Measurements from ENCODE around the gene AGAP3.

AGAP3 gene

GRCh38 chr7:151102991-151103390 lies 16.7 kb downstream of the AGAP3 start:
- no peaks in the 10 kb centered on the region for H3K4me1 ChIP-seq (ENCODE audit: control insufficient read depth, insufficient read depth, low read length)
- H3K4me3 ChIP-seq (ENCODE audit: low read length): no peak overlapping the region
- H3K36me3 ChIP-seq (ENCODE audit: control insufficient read depth, insufficient read depth, low read length): no peaks in the 10 kb centered on the region
- H3K9ac ChIP-seq (ENCODE audit: low read length): no peak overlapping the region
- no peak overlapping the region for H3K27ac ChIP-seq (ENCODE audit: low read depth, low read length)
- no peaks in the 10 kb centered on the region for H3K27me3 ChIP-seq (ENCODE audit: control insufficient read depth, insufficient read depth, low read length)

DNA sequence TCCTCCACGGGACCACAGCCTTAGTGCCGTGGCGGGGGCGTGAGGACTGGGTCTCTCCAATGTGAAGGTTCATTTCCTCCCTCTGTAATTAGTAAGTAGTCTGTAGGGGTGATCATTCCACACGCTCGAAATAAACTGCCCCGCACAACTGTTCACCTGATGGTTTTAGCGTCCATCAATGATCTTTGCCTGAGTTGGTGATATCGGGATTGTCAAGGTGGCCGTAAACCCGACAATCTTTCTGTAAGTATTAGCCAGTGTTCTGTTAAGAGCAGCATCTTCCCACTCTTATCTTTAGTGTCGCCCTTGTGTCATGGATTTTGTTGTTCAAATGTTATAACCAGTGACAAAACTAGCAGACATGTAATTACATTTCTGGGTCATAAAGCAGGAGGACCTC lies 17.7 kb downstream of the AGAP3 start:
- H3K4me1 ChIP-seq (ENCODE audit: control insufficient read depth, insufficient read depth, low read length): no peaks in the 10 kb centered on the region
- no peaks in the 10 kb centered on the region for H3K36me3 ChIP-seq (ENCODE audit: control insufficient read depth, insufficient read depth, low read length)
- H3K27ac ChIP-seq (ENCODE audit: low read depth, low read length): no peak overlapping the region
- H3K9ac ChIP-seq (ENCODE audit: low read length): no peak overlapping the region
- H3K4me3 ChIP-seq (ENCODE audit: low read length): no peak overlapping the region
- no peaks in the 10 kb centered on the region for H3K27me3 ChIP-seq (ENCODE audit: control insufficient read depth, insufficient read depth, low read length)

DNA sequence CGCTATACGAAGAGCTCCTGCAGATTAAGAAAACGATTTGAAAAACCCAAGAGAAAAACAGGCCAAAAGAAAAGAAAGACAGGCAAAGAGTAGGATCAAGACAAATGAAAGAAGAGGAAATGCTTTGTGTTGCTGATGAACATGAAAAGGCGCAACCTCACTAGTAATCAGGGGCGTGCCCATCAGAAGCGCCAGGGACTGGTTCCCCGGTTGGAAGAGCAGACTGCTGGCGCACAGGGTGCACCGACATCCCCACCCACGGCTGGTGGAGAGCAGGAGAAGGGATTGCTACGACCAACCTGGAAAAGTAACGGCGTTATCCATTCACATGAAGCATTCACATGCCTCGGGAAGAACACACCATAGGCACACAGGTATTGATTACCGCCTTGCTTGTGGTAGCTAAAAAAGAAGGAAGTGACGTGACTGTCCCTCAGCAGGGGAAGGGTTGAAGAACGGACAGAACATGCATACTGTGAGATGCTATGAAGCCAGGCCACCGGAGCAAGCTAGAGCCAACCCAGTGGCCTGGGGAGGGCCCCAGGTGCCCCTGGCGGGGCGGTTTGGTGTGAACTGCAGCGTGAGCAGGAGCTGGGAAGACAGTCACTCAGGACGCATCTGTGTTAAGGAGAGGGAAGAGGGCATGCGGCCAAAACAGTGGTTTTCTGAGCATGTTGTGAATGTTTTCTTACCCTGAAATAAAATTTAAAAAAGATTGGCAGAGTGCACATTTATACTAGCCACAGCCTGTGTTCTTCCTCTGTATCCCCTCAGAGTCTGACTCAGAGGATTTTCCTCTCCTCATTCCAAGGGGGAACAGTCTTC lies 18.3 kb downstream of the AGAP3 start:
- Histone ChIP-seq H3K4me3 (ENCODE audit: low read length) (no peak overlapping the region), H3K9ac (ENCODE audit: low read length) (no peak overlapping the region), H3K27ac (ENCODE audit: low read depth, low read length) (no peak overlapping the region), H3K27me3 (ENCODE audit: control insufficient read depth, insufficient read depth, low read length) (no peaks in the 10 kb centered on the region), H3K4me1 (ENCODE audit: control insufficient read depth, insufficient read depth, low read length) (peaks cover 6% of the 10 kb centered on the region), H3K36me3 (ENCODE audit: control insufficient read depth, insufficient read depth, low read length) (no peaks in the 10 kb centered on the region)

DNA sequence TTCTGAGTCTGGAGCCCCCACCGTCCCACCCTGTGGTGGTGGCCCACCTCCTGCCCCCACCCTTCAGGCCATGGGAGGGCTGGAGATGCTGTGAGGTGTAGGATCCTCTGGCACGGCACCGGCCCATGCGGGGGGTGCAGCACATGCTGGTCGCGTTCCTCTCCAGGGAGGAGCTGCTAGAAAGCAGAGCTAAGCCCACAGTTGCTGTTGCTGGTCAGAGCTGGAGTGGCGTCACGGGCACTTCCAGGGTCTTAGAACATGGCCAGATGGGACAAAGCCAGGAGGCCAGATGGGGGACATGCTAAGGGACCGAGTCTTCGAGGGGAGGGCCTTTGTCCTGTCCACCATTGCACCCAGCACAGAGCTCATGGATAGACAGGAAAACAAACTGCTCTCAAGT lies 21.6 kb downstream of the AGAP3 start:
- Histone ChIP-seq H3K9ac (ENCODE audit: low read length) (no peak overlapping the region), H3K27me3 (ENCODE audit: control insufficient read depth, insufficient read depth, low read length) (no peaks in the 10 kb centered on the region), H3K36me3 (ENCODE audit: control insufficient read depth, insufficient read depth, low read length) (no peaks in the 10 kb centered on the region), H3K4me3 (ENCODE audit: low read length) (no peak overlapping the region), H3K27ac (ENCODE audit: low read depth, low read length) (no peak overlapping the region), H3K4me1 (ENCODE audit: control insufficient read depth, insufficient read depth, low read length) (peaks cover 12% of the 10 kb centered on the region)

DNA sequence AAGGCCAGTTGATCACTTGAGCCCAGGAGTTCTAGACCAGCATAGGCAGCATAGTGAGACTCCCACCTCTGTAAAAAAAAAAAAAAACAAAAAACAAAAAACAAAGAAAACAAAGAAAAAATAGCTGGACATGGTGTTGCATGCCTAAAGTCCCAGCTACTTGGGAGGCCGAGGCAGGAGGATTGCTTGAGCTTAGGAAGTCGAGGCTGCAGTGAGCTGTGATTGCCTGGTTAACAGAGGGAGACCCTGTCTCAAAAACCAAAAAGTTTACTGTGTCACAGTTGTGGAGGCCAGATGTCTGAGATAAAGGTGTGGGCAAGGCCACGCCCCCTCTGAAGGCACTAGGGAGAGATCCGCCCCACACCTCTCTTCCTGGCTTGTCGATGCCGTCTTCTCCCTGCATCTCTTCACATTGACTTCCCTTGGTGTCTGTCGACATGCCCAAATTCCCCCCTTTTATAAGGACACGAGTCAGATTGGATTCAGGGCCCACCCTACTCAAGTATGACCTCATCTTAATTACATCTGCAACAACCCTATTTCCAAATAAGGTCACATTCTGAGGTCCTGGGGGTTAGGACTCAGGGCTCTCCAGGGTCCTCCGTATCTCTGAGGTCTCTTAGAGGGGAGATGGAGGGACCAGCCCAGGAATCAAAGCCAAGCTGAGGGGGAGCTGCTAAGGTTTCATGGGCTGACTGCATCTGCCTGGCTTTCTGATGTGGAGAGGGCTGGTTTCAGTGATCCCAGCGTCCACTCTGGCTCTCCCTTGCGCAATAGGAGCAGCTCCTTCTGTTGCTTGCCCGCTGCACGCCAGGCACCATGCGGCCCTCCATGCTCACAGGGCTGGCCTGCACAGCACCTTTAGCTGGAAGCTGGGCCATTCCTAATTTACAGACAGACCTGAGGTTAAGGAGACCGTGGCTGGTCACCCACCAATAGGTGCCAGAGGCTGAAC lies 23.1 kb downstream of the AGAP3 start:
- Histone ChIP-seq H3K4me3 (ENCODE audit: low read length) (no peak overlapping the region), H3K4me1 (ENCODE audit: control insufficient read depth, insufficient read depth, low read length) (peaks cover 16% of the 10 kb centered on the region), H3K27ac (ENCODE audit: low read depth, low read length) (peak overlapping the region; percentile 41), H3K36me3 (ENCODE audit: control insufficient read depth, insufficient read depth, low read length) (no peaks in the 10 kb centered on the region), H3K27me3 (ENCODE audit: control insufficient read depth, insufficient read depth, low read length) (peaks cover 2% of the 10 kb centered on the region), H3K9ac (ENCODE audit: low read length) (no peak overlapping the region)

DNA sequence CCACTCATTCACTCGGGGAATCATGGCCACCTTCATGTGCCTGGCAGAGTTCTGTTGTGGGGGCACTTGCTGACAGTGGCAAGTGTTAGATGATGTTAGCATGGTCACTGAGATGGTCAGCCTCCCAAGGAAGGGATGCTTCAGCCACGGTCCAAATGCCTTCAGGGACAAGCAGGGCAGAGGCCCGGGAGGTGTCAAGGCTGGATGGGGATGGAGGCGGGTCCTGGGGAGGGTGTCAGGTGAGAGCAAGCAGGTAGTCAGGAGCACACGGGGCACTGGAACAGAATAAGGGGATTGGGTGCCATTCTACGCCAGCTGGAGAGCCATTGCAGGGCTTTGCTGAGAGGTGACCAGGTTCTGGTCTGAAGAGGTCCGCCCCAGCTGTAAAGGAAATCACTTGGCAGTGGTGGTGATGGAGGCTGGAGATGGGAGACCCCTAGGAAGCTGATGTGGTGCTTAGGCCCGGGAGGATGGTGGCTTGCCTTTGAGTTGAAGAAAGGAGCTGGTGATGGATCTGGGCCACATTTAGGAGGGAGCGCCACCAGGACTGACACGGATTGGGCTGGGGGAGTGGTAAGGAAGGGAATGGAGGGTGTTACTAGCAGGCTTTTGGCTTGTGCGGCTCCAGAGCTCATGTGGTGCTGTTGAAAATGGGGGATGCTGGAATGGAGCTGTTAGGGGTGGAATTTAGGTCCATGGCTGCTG lies 24.1 kb downstream of the AGAP3 start:
- Histone ChIP-seq H3K4me3 (ENCODE audit: low read length) (no peak overlapping the region), H3K9ac (ENCODE audit: low read length) (no peak overlapping the region), H3K27ac (ENCODE audit: low read depth, low read length) (no peak overlapping the region), H3K27me3 (ENCODE audit: control insufficient read depth, insufficient read depth, low read length) (peaks cover 2% of the 10 kb centered on the region), H3K36me3 (ENCODE audit: control insufficient read depth, insufficient read depth, low read length) (no peaks in the 10 kb centered on the region), H3K4me1 (ENCODE audit: control insufficient read depth, insufficient read depth, low read length) (peaks cover 16% of the 10 kb centered on the region)

DNA sequence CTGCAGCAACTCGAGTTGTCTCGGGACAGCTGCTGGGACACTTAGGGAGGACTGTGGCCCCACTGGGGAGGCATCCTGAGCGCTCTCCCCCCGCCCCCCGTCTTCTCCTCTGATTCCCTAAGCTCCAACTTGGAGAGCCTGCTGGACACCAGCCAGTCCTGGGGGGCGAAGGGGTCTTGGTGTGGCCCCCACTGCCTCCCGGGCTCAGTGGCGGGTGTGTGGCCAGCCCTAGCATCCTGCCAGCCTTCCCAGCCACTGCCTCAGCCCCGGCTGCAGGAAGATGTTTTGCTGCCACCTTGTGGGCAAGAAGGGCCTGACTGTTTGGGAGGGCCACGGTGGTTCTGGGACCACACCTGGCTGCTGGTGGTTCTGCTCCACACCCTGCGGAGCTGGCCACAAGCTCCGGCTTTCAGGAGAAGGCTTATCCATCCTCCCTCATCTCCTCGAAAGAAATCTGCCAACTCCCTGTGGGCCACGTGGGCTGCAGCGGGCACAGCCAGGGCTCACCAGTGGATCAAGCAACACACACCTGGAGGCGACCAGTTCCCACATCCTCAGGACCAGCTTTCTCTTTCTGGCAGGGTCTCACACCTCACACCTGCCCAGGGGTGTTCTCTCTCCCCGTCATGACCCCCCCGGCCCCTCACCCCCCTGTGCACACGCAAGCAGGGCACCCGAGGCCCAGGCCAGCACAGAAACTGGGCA lies 24.8 kb downstream of the AGAP3 start:
- Histone ChIP-seq H3K36me3 (ENCODE audit: control insufficient read depth, insufficient read depth, low read length) (no peaks in the 10 kb centered on the region), H3K4me1 (ENCODE audit: control insufficient read depth, insufficient read depth, low read length) (peaks cover 16% of the 10 kb centered on the region), H3K9ac (ENCODE audit: low read length) (no peak overlapping the region), H3K4me3 (ENCODE audit: low read length) (no peak overlapping the region), H3K27me3 (ENCODE audit: control insufficient read depth, insufficient read depth, low read length) (peaks cover 2% of the 10 kb centered on the region), H3K27ac (ENCODE audit: low read depth, low read length) (no peak overlapping the region)

- Histone ChIP-seq H3K27ac (ENCODE audit: low read depth, low read length) (no peak overlapping the region), H3K4me1 (ENCODE audit: control insufficient read depth, insufficient read depth, low read length) (peaks cover 16% of the 10 kb centered on the region), H3K36me3 (ENCODE audit: control insufficient read depth, insufficient read depth, low read length) (peaks cover under 1% of the 10 kb centered on the region), H3K4me3 (ENCODE audit: low read length) (no peak overlapping the region), H3K27me3 (ENCODE audit: control insufficient read depth, insufficient read depth, low read length) (peaks cover 2% of the 10 kb centered on the region), H3K9ac (ENCODE audit: low read length) (no peak overlapping the region)
Measured at GRCh38 chr7:151113344-151114150, 27.3 kb downstream of the AGAP3 start.

- peaks cover 2% of the 10 kb centered on the region for H3K27me3 ChIP-seq (ENCODE audit: control insufficient read depth, insufficient read depth, low read length)
- peaks cover 9% of the 10 kb centered on the region for H3K36me3 ChIP-seq (ENCODE audit: control insufficient read depth, insufficient read depth, low read length)
- no peak overlapping the region for H3K27ac ChIP-seq (ENCODE audit: low read depth, low read length)
- H3K4me3 ChIP-seq (ENCODE audit: low read length): no peak overlapping the region
- peaks cover 11% of the 10 kb centered on the region for H3K4me1 ChIP-seq (ENCODE audit: control insufficient read depth, insufficient read depth, low read length)
- H3K9ac ChIP-seq (ENCODE audit: low read length): no peak overlapping the region
Measured at GRCh38 chr7:151114151-151115090, 28.1 kb downstream of the AGAP3 start.

DNA sequence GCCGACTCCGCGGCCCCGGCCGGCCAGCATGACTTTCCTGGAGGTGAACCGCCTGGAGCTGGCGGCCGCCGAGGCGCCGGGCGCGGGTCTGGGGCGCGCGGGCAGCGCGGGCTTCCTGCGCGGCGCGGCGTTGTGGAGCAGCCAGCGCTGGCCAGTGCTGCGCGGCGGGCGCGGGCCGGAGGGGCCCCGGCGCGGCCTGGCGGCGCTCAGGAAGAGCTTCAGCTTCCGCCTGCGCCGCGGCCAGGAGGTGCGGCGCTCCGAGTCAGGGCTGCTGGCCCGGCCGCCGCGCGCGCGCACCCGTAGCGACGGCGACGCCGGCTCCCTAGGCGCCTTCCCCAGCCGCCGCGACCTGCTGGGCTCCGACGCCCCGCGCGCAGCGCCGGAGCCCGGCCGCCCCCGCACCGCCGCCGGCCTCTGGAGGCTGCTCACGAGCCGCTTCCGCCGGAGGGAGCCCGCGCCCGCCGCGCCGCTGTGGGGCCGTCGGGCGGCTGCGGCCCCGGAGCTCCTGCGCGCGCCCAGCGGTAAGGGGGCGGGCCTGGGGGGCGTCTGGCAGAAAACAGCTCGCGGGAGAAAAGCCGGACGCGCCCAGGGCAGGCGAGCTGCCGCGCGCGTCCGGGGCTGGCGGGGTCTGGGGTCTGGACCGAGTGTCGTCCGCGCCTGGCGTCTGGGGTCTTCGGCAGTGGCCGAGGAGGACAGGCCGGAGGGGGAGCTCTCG lies 29.0 kb downstream of the AGAP3 start:
- no peak overlapping the region for H3K9ac ChIP-seq (ENCODE audit: low read length)
- H3K4me1 ChIP-seq (ENCODE audit: control insufficient read depth, insufficient read depth, low read length): peaks cover 7% of the 10 kb centered on the region
- H3K27ac ChIP-seq (ENCODE audit: low read depth, low read length): no peak overlapping the region
- H3K36me3 ChIP-seq (ENCODE audit: control insufficient read depth, insufficient read depth, low read length): peaks cover 16% of the 10 kb centered on the region
- peaks cover 2% of the 10 kb centered on the region for H3K27me3 ChIP-seq (ENCODE audit: control insufficient read depth, insufficient read depth, low read length)
- no peak overlapping the region for H3K4me3 ChIP-seq (ENCODE audit: low read length)
